GM12891 (cell line): ENCODE measurements around the gene CCNT2.

Experiments used
- PAX5 ChIP-seq: IDR thresholded peaks from 2 replicates; pipeline ENCODE4 v1.6.1; 2011; ENCODE audit warnings: low read length, moderate library complexity, mild to moderate bottlenecking; ENCODE audit not compliant: insufficient read depth, severe bottlenecking
- POLR2A ChIP-seq: IDR thresholded peaks from 2 replicates; pipeline ENCODE4 v1.6.1; 2011; ENCODE audit warnings: low read depth, low read length, control low read depth
- POLR2AphosphoS5 ChIP-seq: IDR thresholded peaks from 2 replicates; pipeline ENCODE4 v1.6.1; 2011; ENCODE audit warnings: low read depth, low read length, control low read depth
- TAF1 ChIP-seq: IDR thresholded peaks from 2 replicates; pipeline ENCODE4 v1.6.1; 2011; ENCODE audit warnings: low read depth, low read length, control low read depth

DNA sequence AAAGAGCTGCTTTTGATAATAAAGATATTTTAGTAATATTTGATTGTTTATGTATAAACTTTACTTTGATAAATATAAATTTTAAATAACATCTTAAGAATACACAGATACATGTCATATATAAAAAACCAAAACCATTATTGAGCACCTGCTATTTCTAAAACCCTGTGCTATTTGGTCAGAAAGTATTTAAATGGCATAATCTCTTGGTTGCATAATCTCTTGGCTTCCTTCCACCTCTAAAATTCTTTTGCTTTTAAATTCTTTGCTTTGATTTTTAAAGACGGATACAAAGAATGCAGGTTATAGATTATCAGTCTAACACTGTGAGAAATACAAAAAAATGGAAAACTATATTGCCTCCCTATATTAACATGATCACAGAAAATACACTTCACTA is 43.3 kb upstream of the CCNT2 start:
- TF ChIP-seq POLR2AphosphoS5 (no peak), PAX5 (no peak), TAF1 (no peak), POLR2A (no peak)
